Mucosa of stomach (tissue), 1 donor: ENCODE results near the gene UNC5A.

Source experiments
- H3K27me3 ChIP-seq: one replicate; pipeline ENCODE4 v1.7.0; 2013; ENCODE audit warnings: mild to moderate bottlenecking, low read length; ENCODE audit not compliant: control insufficient read depth, insufficient read depth
- H3K36me3 ChIP-seq: one replicate; pipeline ENCODE4 v1.7.0; 2013; ENCODE audit warnings: low read length; ENCODE audit not compliant: control insufficient read depth, insufficient read depth
- H3K4me1 ChIP-seq: one replicate; pipeline ENCODE4 v1.7.0; 2013; ENCODE audit warnings: mild to moderate bottlenecking, low read length; ENCODE audit not compliant: control insufficient read depth, insufficient read depth
- H3K4me3 ChIP-seq: one replicate; pipeline ENCODE4 v1.7.0; 2013; ENCODE audit warnings: low read length
- H3K9ac ChIP-seq: one replicate; pipeline ENCODE4 v1.7.0; 2013; ENCODE audit warnings: mild to moderate bottlenecking, low read length, moderate library complexity
- H3K9me3 ChIP-seq: one replicate; pipeline ENCODE4 v1.7.0; 2013; ENCODE audit warnings: mild to moderate bottlenecking, low read length, moderate library complexity; ENCODE audit not compliant: control insufficient read depth
- donor health status: Pancreatic carcinoma.

The UNC5A gene

DNA sequence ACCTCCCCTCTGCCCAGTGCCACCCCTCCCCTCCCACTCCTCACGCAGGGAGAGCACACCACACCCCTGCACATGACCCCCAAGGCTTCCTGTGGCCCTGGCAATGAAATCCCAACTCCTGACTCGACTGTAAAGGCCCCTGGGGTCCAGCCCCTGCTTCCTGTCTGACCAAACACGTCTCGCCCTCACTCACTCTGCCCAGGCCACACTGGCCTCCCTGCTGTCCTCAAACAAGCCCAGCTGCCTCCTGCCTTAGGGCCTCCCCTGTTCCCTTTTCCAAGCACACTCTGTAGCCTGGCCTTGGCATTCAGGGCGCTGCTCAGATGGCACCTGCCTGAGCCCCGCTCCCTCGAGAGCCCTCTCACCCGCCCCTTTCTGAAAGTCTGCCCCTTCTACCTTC, 46.4 kb downstream of the UNC5A start:
- no peak overlapping the region for H3K9ac ChIP-seq
- no peaks in the 10 kb centered on the region for H3K9me3 ChIP-seq
- H3K4me3 ChIP-seq: no peak overlapping the region
- no peaks in the 10 kb centered on the region for H3K4me1 ChIP-seq
- H3K36me3 ChIP-seq: no peaks in the 10 kb centered on the region
- peaks cover 10% of the 10 kb centered on the region for H3K27me3 ChIP-seq

DNA sequence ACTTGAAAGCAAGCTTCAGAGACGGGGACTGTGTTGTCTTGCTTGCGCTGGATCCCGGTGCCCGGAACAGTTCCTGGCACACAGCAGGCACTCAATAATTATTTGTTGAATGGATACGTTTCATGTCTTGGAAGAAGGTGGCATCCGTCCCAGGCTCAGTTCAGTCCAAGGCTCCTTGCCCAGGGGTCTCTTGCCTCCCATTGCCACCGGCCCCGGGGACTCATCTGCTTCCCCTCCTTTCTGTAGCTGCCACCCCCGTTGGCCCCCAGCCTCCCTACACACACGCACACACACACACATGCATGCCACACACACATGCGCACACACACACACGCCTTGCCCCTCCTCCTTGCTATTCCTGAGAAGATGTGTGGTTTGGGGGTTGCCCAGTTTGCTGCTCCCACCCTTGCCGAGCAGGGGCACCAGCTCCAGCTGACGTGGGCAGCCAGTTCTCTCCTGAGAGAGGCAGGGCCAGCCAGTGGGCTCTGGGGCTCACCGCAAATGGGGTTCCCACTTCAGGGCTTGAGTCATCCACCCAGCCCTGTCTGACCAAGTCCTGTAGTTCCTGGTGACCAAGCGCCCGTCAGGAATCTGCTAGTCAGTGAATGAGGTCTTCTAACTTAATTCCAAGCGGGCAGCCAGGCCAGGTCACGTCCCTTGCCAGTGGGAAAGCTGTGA, 47.0 kb downstream of the UNC5A start:
- no peak overlapping the region for H3K4me3 ChIP-seq
- peaks cover 16% of the 10 kb centered on the region for H3K27me3 ChIP-seq
- H3K36me3 ChIP-seq: no peaks in the 10 kb centered on the region
- H3K9me3 ChIP-seq: no peaks in the 10 kb centered on the region
- H3K9ac ChIP-seq: no peak overlapping the region
- H3K4me1 ChIP-seq: no peaks in the 10 kb centered on the region

DNA sequence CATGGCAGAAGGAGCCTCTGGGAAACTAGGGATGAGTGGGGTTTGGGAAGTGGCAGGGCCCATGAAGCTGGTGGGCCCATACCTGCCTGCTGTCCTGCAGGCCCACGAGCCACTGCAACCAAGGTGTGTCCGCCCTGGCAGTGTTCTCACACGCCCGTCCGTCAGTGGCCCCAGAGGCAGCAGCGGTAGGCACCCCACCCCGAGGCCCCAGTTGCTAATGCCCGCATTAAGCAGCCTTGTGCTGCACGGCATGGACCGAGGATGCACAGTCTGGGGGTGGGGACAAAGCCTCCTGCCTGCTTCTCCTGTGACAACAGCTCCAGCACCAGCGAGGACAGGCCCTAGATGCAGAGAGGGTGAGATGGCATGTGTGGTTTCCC, 47.5 kb downstream of the UNC5A start:
- H3K9me3 ChIP-seq: no peaks in the 10 kb centered on the region
- H3K27me3 ChIP-seq: peaks cover 20% of the 10 kb centered on the region

DNA sequence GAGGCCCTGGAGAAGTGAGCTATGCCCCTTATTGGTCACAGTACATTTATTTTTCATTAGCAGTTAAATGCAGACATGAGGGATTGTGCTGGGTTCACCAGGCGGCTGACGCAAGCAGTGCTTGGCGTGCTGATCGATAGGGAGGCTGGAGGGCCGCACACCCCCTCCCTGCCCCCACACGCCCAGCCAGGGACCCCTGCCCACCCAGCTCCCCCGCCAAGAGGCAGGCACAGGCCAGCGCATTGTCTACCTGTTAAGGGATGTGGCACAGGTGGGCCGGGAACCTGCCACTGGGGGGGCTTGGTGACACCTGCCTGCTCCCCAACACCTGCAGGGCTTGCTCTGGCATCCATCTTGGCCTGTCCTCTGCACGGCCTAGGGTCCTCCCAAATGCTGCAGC, 49.6 kb downstream of the UNC5A start:
- no peaks in the 10 kb centered on the region for H3K36me3 ChIP-seq
- H3K9ac ChIP-seq: no peak overlapping the region
- H3K9me3 ChIP-seq: no peaks in the 10 kb centered on the region
- H3K4me1 ChIP-seq: no peaks in the 10 kb centered on the region
- peaks cover 22% of the 10 kb centered on the region for H3K27me3 ChIP-seq
- no peak overlapping the region for H3K4me3 ChIP-seq

More for the DNA sequence above, 47.5 kb downstream of the UNC5A start:
- H3K4me1 ChIP-seq: no peaks in the 10 kb centered on the region
- no peak overlapping the region for H3K9ac ChIP-seq
- no peak overlapping the region for H3K4me3 ChIP-seq
- no peaks in the 10 kb centered on the region for H3K36me3 ChIP-seq

DNA sequence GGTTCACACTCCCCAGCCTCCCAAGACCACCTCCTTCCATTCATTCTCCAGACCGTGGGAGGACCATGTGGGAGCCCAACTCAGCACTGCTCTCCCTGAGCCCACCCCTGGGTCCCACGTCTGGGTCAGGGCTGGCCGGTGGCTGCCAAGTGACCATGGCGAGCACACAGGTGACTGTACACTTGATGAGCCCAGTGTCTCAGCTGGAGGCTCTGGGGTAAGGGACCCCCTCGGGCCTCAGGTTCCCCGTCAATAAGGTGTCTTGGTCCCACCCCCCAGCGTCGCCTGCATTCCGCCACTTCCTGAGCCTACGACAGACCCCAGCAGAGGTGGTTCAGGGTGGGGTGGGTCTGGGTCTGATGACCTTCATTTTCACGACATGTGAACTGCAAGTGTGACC, 50.0 kb downstream of the UNC5A start:
- no peak overlapping the region for H3K9ac ChIP-seq
- no peak overlapping the region for H3K4me3 ChIP-seq
- H3K36me3 ChIP-seq: no peaks in the 10 kb centered on the region
- peaks cover 26% of the 10 kb centered on the region for H3K27me3 ChIP-seq
- no peaks in the 10 kb centered on the region for H3K9me3 ChIP-seq
- no peaks in the 10 kb centered on the region for H3K4me1 ChIP-seq

DNA sequence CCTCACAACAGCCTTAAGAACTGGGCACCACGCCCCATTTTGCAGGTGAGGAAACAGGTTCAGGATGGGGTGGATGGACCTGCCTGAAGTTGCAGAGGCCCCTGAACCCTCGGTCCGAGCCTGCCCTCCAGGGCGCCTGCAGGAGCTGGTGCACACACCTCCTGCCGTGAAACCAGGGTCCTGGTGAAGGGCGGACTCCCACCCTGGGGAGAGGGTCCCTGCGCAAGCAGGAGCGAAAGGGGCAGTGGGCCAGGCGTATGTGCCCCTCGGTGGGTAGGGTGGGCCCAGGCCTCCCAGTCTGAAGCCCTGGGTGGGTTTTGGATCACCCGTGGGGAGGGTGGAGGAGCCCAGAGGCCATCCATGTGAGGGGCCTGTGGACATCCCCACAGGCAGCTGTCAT, 50.9 kb downstream of the UNC5A start:
- H3K9me3 ChIP-seq: no peaks in the 10 kb centered on the region
- no peak overlapping the region for H3K9ac ChIP-seq
- no peaks in the 10 kb centered on the region for H3K4me1 ChIP-seq
- H3K36me3 ChIP-seq: no peaks in the 10 kb centered on the region
- no peak overlapping the region for H3K4me3 ChIP-seq
- H3K27me3 ChIP-seq: peaks cover 34% of the 10 kb centered on the region

DNA sequence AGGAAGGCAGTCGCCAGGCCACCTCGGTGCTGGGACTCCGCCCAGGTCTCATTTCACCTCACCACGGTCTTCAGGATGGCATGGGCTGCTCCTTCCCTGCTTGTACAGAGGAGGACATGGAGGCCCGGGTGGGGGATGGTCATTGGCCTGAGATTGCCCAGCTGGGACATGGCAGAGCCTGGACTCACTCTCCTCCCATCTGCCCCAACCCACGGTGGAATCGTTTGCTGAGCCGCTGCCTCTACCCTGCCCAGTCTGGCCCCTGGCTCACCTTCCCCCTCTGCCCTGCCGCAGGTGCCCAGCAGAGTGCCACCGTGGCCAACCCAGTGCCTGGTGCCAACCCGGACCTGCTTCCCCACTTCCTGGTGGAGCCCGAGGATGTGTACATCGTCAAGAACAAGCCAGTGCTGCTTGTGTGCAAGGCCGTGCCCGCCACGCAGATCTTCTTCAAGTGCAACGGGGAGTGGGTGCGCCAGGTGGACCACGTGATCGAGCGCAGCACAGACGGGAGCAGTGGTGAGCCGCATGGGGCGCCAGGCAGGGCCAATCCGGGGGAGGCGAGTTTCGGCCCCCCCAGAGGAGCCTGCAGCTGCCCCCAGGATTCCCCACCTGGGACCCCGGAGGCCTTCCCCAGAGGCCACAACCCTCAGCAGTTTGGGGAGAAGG, 52.1 kb downstream of the UNC5A start:
- no peaks in the 10 kb centered on the region for H3K36me3 ChIP-seq
- peaks cover 43% of the 10 kb centered on the region for H3K27me3 ChIP-seq

DNA sequence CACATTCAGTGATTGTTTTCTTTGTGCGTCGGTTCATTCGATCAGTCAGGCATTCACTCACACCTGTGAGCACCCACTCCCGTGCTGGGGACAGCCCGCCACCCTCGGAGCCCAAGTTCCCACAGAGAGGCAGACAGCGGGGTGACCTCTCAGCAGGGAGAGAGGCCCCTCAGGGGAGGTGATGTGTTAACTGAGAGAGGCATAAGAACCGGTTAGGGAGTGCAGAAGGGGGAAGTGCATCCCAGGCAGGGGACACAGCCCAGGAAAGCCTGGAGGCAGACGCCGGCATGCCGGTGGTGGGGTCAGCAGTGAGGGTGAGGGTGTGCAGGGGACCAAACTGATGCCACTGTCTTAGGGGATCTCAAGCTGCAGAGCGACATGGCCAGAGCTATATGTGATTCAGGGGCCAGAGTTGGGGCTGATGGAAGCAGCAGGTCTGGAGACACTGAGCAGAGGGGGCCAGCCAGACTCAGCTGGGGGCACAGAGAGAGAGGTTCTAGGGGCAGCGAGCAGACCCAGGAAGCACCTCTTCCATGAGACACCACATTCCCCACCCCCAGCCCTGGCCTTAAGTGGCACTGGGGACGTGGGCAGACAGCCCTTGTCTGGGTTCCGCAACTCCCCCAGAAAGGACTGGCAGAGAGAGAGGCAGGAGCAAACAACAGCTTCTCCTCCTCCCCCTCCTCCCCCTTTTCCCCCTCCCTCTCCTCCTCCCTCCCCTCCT, 52.8 kb downstream of the UNC5A start:
- Histone ChIP-seq H3K36me3 (no peaks in the 10 kb centered on the region), H3K27me3 (peaks cover 46% of the 10 kb centered on the region), H3K9me3 (no peaks in the 10 kb centered on the region), H3K4me3 (no peak overlapping the region), H3K9ac (no peak overlapping the region), H3K4me1 (no peaks in the 10 kb centered on the region)

More for the DNA sequence above, 52.1 kb downstream of the UNC5A start:
- no peaks in the 10 kb centered on the region for H3K4me1 ChIP-seq
- no peaks in the 10 kb centered on the region for H3K9me3 ChIP-seq
- H3K9ac ChIP-seq: no peak overlapping the region
- no peak overlapping the region for H3K4me3 ChIP-seq

DNA sequence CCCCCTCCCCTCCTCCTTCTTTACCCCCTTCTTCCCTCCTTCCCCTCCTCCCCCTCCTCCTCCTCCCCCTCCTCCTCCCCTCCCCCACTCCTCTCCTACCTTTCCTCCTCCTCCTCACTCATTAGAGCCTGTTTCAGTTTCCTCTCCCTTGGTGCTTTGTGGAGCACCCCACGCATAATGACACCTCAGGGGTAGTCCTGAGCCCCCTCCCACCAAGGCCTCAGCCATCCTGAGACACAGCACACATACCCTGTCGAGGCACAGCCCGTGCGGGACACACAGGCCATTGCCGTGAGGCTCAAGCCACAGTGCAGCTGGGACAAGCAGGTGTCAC, 53.4 kb downstream of the UNC5A start:
- peaks cover 46% of the 10 kb centered on the region for H3K27me3 ChIP-seq
- H3K4me1 ChIP-seq: no peaks in the 10 kb centered on the region
- no peaks in the 10 kb centered on the region for H3K9me3 ChIP-seq
- no peak overlapping the region for H3K4me3 ChIP-seq
- no peaks in the 10 kb centered on the region for H3K36me3 ChIP-seq
- H3K9ac ChIP-seq: no peak overlapping the region

DNA sequence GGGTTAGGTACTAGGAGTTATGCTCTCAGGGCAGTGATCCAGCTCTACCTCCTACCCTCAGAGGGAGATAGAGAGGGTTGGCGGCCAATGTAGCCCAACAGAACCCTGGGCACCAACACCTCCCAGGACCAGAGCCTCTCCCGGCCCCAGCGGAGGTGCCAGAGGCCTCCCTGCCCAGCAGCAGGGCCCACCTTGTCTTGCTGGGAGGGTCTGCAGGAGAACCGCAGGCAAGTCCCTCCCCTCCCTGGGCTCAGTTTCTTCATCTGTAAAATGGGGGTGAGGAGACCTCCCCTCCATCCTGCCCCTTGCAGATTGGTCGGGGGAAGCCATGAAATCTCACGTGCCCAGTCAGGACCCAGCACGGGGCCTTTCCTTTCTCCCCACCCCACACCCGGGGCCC, 54.4 kb downstream of the UNC5A start:
- H3K4me3 ChIP-seq: no peak overlapping the region
- no peaks in the 10 kb centered on the region for H3K36me3 ChIP-seq
- H3K27me3 ChIP-seq: peaks cover 46% of the 10 kb centered on the region
- no peaks in the 10 kb centered on the region for H3K9me3 ChIP-seq
- no peaks in the 10 kb centered on the region for H3K4me1 ChIP-seq
- no peak overlapping the region for H3K9ac ChIP-seq

DNA sequence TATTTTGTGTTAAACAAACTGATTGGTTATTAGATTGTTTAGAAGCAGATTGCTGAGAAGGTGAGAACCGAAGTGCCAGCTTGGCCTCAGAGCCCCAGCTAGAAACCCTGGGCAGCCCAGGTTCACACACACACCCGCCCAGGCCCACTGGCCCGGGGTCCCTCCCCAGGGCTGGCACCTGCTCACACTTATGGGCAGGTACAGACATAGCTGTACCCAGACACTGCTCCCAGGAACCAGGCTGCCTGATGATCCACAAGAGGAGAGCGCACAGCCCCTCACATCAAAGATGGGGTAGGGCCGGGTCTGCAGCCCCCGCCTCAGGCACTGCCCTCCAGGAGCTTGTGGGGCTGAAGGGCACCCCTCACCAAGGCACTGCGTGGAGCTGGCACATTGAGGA, 55.6 kb downstream of the UNC5A start:
- H3K36me3 ChIP-seq: no peaks in the 10 kb centered on the region
- H3K9me3 ChIP-seq: no peaks in the 10 kb centered on the region
- no peaks in the 10 kb centered on the region for H3K4me1 ChIP-seq
- peaks cover 46% of the 10 kb centered on the region for H3K27me3 ChIP-seq
- H3K9ac ChIP-seq: no peak overlapping the region
- no peak overlapping the region for H3K4me3 ChIP-seq

DNA sequence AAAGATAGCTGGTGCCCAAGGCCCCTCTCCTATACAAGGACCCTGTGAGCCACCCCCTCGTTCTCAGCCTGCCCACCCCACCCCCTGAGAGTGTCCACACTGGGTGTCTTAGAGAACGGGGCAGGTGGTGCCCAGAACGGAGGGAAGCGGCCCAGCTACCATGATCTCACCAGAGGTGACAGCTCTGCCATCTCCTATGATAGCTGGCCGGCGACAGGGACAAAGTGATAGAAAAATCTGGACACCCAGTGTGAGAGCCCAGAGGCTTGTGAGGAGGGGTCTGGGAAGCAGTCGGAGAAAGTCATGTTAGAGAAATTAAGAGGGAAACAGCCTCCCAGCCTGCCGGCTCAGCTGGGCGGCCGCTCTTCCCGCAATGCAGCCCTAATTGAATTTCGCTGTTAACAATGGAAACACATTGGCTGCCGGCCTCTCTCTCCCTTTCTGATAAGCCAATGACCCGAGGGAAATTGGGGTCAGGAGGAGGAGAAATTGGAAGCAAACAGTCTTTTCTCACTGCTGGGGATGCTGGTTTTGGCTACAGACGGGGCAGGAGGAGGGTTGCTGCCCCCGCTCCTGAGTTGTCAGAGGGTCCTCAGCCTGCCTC, 56.5 kb downstream of the UNC5A start:
- H3K27me3 ChIP-seq: peaks cover 41% of the 10 kb centered on the region
- H3K9me3 ChIP-seq: no peaks in the 10 kb centered on the region
- H3K9ac ChIP-seq: no peak overlapping the region
- H3K4me1 ChIP-seq: no peaks in the 10 kb centered on the region
- H3K36me3 ChIP-seq: no peaks in the 10 kb centered on the region
- no peak overlapping the region for H3K4me3 ChIP-seq
